ENCODE results near the gene HAS3.
"Not testable (repeated sequence)": the region's sequence is repeated elsewhere in the genome, so short reads cannot be mapped to it uniquely, and the experiment has no call there.

Gene HAS3, protein sequence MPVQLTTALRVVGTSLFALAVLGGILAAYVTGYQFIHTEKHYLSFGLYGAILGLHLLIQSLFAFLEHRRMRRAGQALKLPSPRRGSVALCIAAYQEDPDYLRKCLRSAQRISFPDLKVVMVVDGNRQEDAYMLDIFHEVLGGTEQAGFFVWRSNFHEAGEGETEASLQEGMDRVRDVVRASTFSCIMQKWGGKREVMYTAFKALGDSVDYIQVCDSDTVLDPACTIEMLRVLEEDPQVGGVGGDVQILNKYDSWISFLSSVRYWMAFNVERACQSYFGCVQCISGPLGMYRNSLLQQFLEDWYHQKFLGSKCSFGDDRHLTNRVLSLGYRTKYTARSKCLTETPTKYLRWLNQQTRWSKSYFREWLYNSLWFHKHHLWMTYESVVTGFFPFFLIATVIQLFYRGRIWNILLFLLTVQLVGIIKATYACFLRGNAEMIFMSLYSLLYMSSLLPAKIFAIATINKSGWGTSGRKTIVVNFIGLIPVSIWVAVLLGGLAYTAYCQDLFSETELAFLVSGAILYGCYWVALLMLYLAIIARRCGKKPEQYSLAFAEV

DNA sequence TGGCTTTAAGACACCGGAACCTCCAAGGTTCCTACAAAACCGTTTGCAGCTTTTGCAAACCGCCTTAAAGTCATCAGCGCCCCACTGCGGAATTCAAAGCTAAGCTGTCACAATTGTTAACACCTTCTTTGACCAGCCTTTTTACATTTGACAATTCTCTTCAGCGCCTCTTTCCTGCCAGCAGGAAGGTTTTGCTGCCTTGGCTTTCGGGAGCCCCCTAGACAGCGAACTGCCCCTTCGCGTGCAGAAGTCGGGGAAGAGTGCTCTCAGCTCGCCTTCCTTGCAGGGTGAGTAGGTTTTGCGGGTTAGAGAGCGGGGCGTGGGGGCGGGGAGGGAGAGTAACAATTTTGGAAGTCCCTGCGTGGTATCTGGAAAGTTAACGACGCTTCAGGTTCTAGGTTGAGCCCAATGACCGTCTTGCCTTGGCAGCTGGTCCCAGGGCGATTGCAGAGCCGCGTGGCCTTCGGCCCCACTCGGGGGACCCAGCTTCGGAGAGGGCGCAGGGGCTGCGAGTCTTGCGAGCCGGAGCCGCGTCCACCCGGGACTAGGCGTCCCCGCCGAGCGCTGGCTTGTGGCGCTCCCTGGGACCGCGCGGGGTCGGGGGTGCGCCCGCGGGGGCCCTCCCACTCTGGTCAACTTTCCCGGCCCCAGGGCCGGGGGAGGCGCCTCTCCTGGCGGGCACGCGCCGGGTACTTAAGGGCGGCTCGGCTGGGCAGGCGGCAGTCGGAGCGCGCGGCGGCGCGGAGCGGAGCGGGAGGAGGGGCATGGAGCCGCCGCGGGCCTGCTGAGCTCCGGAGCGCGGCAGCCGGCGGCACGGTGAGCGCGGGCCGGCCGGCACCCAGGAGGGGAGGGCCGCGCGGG lies at the start of gene HAS3:
Gene HAS3 (plus strand): TSS at position 153 of the 861 bp plus-strand sequence. CDS start 3,743 bp downstream, outside the sequence.
- no peak for DNase-seq

DNA sequence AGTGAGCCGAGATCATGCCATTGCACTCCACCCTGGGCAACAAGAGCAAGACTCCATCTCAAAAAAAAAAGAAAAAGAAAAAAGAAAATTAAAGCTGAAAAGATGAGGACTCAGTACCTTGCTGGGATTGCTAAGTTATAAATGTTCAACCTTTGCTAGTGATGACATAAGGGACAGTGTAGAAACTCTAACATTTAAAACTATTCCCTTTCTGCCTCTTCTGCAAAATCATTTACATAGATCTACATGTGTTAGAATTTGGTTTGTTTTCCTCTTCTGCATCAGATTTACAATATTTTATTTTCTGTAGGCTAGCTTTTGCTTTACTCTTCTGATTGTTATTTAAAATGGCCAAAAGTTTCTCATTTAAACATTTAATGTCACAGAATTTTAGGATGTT lies 49.5 kb upstream of the HAS3 start:
- DNase-seq = no peak

- DNase-seq = no peak
Measured at GRCh38 chr16:69056421-69056820, 49.0 kb upstream of the HAS3 start.

DNA sequence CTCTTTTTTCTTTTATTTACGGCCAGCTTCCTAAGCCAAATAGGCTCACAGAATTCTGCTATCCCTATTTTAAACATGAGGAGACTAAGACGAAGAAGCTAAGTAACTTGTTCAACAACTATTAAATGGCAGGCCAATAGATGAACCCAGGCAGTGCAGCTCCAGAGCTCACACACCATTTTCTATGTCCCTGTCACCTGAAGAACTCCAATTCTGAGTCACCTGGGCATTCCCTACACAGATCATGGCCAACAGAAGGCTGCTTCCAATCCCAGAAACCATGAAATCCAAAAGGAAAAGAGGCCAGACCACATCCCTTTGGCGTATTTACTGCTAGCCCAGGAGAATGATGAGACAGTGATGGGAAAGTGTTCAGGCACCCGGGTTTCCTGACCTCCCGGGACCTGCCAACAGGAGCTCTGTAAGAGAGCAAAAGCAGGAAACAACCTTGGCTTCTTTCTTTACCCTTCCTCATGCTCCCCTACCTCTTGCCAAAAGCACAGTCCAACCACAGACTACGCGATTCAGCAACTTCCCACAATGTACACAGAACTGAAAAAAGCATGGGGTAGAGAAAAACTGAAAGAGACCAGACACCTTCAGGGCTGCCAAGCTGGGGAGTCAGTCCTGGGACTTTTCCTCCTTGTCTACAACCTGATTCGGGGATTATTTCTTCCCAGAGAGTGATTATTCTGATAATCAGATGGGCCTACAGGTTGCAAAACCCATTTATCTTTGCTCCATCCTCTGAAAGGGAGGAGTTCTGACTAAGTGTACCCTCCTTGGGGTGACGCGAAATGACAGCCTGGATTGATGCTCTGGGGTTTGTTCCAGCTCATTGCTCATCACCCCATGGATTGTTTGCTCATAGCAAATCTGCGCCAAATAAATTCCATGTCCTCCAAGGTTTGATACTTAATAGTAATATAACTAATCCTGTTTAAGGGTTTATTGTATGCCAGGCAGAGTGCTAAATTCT lies 47.8 kb upstream of the HAS3 start:
- no peak for DNase-seq

GRCh38 chr16:69063491-69063890 lies 42.0 kb upstream of the HAS3 start:
- not testable (repeated sequence) for DNase-seq

DNA sequence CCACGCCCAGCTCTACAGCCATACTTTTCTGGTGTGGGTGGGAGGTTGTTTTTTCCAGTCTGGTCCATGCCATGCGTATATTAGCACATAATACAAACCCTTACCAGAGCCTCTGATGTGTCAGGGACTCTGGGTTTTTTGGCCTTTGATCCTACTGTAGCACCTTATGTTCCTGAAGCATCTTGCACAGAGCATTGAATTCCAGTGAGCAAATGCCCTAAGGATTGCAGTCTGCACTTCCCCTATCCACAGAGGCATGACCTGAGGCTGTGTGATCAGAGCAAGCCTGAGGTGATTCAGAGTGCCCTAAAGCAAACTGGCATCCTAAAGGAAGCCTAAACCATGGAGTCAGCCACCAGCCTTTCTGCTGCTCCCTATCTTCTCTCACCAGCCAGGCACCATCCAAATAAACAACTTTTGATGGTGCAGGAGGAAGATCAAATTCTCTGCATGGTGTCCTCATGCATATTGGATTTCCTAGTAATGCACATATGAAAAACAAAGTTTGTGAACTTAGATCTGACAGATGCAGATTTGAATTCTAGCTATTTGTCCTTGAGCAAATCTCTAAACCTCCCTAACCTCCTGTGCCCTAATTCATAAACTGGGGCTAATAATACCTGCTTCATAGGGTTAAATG lies 41.2 kb upstream of the HAS3 start:
- DNase-seq = no peak

DNA sequence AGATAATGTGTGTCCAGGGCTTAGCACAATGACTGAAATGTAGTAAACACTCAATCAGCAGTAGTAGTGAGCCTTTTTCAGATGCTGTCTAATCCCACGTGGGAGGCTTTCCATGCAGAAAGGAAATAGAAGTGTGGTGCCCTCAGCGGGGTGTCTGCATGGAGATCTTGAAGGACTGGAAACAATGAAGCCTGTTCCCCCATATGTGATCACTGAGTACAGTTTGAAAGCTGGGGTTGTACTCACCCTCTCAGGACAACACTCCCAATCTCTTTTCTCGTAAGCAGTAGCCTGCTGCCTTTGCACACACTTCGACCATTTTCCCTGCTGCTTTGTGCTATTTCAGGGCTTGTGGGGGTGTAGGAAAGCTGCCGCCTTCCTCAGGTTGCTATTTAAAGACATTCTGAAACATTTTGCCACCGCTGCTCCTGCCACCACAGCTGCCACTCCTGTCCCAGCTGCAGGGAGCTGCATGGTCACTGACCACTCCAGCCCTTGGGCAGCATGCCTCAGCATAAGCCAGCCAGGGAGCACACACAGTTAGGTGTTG lies 40.6 kb upstream of the HAS3 start:
- no peak for DNase-seq

GRCh38 chr16:69069504-69069903 lies 35.9 kb upstream of the HAS3 start:
- no peak for DNase-seq

- no peak for DNase-seq
Measured at GRCh38 chr16:69071036-69071435, 34.4 kb upstream of the HAS3 start.

GRCh38 chr16:69072640-69072974 lies 32.8 kb upstream of the HAS3 start:
- DNase-seq = no peak

GRCh38 chr16:69073181-69073702 lies 32.2 kb upstream of the HAS3 start:
- DNase-seq = no peak

GRCh38 chr16:69077251-69077650 lies 28.2 kb upstream of the HAS3 start:
- no peak for DNase-seq

- no peak for DNase-seq
Measured at GRCh38 chr16:69078073-69078472, 27.4 kb upstream of the HAS3 start.

DNA sequence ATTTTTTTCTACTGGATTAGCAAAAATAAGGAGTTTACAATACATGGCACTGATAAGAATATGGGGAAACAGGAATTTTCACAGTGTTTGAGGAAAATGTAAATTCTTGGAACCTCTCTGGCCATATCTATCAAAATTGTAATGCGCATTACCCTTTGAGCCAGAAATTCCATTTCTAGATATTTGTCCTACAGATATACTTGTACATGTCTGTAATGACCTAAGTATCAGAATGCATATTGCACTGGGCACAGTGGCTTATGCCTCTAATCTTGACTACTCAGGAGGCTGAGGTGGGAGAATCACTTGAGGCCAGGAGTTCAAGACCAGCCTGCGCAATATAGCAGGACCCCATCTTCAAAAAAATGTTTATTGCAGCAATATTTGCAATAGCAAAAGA lies 25.8 kb upstream of the HAS3 start:
- DNase-seq = no peak

- no peak for DNase-seq
Measured at GRCh38 chr16:69083306-69083941, 22.0 kb upstream of the HAS3 start.

GRCh38 chr16:69084289-69084688 lies 21.2 kb upstream of the HAS3 start:
- DNase-seq = no peak

DNA sequence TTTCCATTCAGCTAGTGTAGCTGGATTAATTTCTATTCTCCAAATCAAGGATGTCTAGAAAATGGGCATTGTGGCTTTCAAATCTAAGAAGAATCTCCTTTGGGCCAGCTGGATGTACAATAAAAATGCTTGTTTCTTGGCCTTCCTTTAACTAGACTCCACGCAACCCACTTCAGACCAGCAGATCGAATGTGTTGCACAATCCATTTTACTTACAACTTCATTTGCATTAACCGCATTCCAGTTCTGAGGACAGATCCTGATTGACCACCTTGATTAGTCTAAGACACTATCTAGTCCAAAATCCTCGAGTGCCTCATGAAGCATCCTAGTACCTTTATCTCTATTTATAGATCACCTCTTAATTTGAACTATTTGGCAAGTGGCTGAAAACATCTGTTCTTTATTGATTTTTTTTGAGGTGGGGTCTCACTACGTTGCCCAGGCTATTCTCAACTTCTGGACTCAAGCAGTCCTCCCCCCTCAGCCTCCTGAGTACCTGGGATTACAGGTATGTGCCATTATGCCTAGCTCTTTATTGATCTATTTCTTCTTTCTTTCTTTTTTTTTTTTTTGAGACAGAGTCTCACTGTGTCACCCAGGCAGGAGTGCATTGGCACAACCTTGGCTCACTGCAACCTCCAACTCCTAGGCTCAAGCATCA lies 20.3 kb upstream of the HAS3 start:
- DNase-seq = no peak

DNA sequence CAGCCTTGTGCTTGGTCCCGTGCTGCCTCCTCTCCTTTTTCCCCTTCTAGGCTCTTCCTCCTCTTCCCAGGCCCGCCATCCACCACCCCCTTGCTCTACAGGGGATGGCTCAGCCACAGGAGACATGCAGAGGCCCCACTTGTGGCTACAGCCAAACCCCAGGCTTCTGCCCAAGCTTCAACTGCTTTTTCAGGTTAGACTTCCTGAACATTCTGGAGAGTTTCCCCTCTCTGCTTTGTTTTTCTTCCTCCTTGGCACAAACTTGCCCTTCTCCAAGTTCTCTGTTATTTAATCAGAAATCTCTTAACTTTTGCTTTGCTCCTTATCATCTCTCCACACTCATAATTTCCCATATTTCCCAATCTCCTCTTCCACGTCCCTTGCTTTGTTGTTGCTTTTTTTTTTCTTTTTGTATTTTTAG lies 18.3 kb upstream of the HAS3 start:
- DNase-seq = no peak

- DNase-seq = no peak
Measured at GRCh38 chr16:69088684-69089083, 16.8 kb upstream of the HAS3 start.
